IMR-90 (cell line): ENCODE measurements around the gene SPHK2. TPM values are rescaled to one million over a fixed set of nuclear protein-coding genes. Genes with fewer than 3 reads are reported as not detected.

Source experiments
- ATAC-seq: fragments of 200-7000 bp; cut with Tn5 transposase; 2 replicates; pipeline ENCODE4 v1.9.1; 2020; ENCODE audit warnings: low read depth, mild to moderate bottlenecking, moderate library complexity
- BruUV-seq: library from RNA; stranded (reverse); fragments of 400-500 nt; replicated peaks from 2 replicates; lab custom pipeline; 2021; lab: Mats Ljungman, UMichigan
- CTCF ChIA-PET: fragments of 300-600 bp; formaldehyde crosslinking; extraction: SDS; loops from one replicate; lab custom pipeline; 2021; ENCODE audit warnings: antibody characterized with exemption; lab: Yijun Ruan, JAX
- POLR2A ChIA-PET: fragments of 300-600 bp; sonication (Branson Sonifier 250); formaldehyde crosslinking; loops from one replicate; lab custom pipeline; 2022; ENCODE audit warnings: antibody characterized with exemption; ENCODE audit not compliant: unreplicated experiment; lab: Charles Lee
- DNase-seq: peaks from one replicate; pipeline ENCODE4 v3.0.0; 2013
- H2AFZ ChIP-seq: replicated peaks from 2 replicates; pipeline ENCODE3; 2013; ENCODE audit warnings: low read length, mild to moderate bottlenecking; ENCODE audit not compliant: poor library complexity
- H2AK5ac ChIP-seq: 2 replicates; pipeline ENCODE4 v1.6.1; 2013; ENCODE audit warnings: low read depth, low read length, inconsistent platforms
- H2AK9ac ChIP-seq: replicated peaks from 2 replicates; pipeline ENCODE3; 2013; ENCODE audit warnings: mild to moderate bottlenecking, low read depth, low read length, moderate library complexity; ENCODE audit not compliant: poor library complexity
- H2BK120ac ChIP-seq: 2 replicates; pipeline ENCODE4 v1.6.1; 2013; ENCODE audit warnings: low read depth, low read length, inconsistent platforms
- H2BK15ac ChIP-seq: 3 replicates; pipeline ENCODE4 v1.6.1; 2013; ENCODE audit warnings: low read depth, low read length, inconsistent platforms
- H2BK20ac ChIP-seq: 2 replicates; pipeline ENCODE4 v1.6.1; 2013; ENCODE audit warnings: low read depth, mild to moderate bottlenecking, inconsistent platforms, low read length, moderate library complexity
- H2BK5ac ChIP-seq: 2 replicates; pipeline ENCODE4 v1.6.1; 2013; ENCODE audit warnings: mild to moderate bottlenecking, low read depth, low read length, inconsistent platforms; ENCODE audit not compliant: poor library complexity, severe bottlenecking
- H3K14ac ChIP-seq: replicated peaks from 2 replicates; pipeline ENCODE4 v1.6.1; 2013; ENCODE audit warnings: low read depth, low read length, inconsistent platforms
- H3K18ac ChIP-seq: 2 replicates; pipeline ENCODE4 v1.6.1; 2013; ENCODE audit warnings: low read depth, low read length, control low read depth
- H3K23ac ChIP-seq: 2 replicates; pipeline ENCODE4 v1.6.1; 2013; ENCODE audit warnings: low read depth, low read length, inconsistent platforms
- H3K27ac ChIP-seq: 2 replicates; pipeline ENCODE4 v1.5.1; 2013; ENCODE audit warnings: mild to moderate bottlenecking, control low read depth, low read length; ENCODE audit not compliant: insufficient read depth
- H3K27me3 ChIP-seq: 2 replicates; pipeline ENCODE4 v1.6.1; 2013; ENCODE audit warnings: low read length; ENCODE audit not compliant: control insufficient read depth, insufficient read depth
- H3K36me3 ChIP-seq: 2 replicates; pipeline ENCODE4 v1.6.1; 2013; ENCODE audit warnings: low read length, mixed read lengths; ENCODE audit not compliant: control insufficient read depth, insufficient read depth
- H3K4ac ChIP-seq: 2 replicates; pipeline ENCODE4 v1.6.1; 2013; ENCODE audit warnings: low read depth, low read length, inconsistent platforms
- H3K4me1 ChIP-seq: 2 replicates; pipeline ENCODE4 v1.6.1; 2013; ENCODE audit warnings: low read length, mixed read lengths; ENCODE audit not compliant: control insufficient read depth, insufficient read depth
- H3K4me2 ChIP-seq: 2 replicates; pipeline ENCODE4 v1.6.1; 2013; ENCODE audit warnings: low read depth, mild to moderate bottlenecking, control low read depth, low read length, moderate library complexity
- H3K4me3 ChIP-seq: 2 replicates; pipeline ENCODE4 v1.5.1; 2013; ENCODE audit warnings: low read depth, mild to moderate bottlenecking, control low read depth, low read length, moderate library complexity; ENCODE audit not compliant: insufficient read depth
- H3K56ac ChIP-seq: 2 replicates; pipeline ENCODE4 v1.6.1; 2013; ENCODE audit warnings: low read length, inconsistent platforms; ENCODE audit not compliant: insufficient read depth; ENCODE audit errors: extremely low read depth
- H3K79me1 ChIP-seq, 2 experiments: 2 replicates each; pipeline ENCODE4 v1.6.1; 2013; ENCODE audit warnings: low read length in 2 of 2, inconsistent platforms in 1 of 2, low read depth in 1 of 2
- H3K9ac ChIP-seq: 2 replicates; pipeline ENCODE4 v1.6.1; 2013; ENCODE audit warnings: low read depth, low read length, control low read depth
- H3K9me1 ChIP-seq: 2 replicates; pipeline ENCODE4 v1.6.1; 2013; ENCODE audit warnings: low read length, inconsistent platforms; ENCODE audit not compliant: insufficient read depth
- H3K9me3 ChIP-seq: 2 replicates; pipeline ENCODE4 v1.6.1; 2013; ENCODE audit warnings: low read length; ENCODE audit not compliant: control insufficient read depth, insufficient read depth
- H4K20me1 ChIP-seq: 2 replicates; pipeline ENCODE4 v1.6.1; 2013; ENCODE audit warnings: low read length, inconsistent platforms; ENCODE audit not compliant: insufficient read depth
- H4K5ac ChIP-seq: 2 replicates; pipeline ENCODE4 v1.6.1; 2013; ENCODE audit warnings: mild to moderate bottlenecking, low read depth, low read length, control low read depth
- H4K8ac ChIP-seq, 2 experiments: 2 replicates each; pipeline ENCODE4 v1.6.1; 2013; ENCODE audit warnings: low read depth in 2 of 2, low read length in 2 of 2, control low read depth in 1 of 2, inconsistent platforms in 1 of 2
- H4K91ac ChIP-seq: 2 replicates; pipeline ENCODE4 v1.6.1; 2013; ENCODE audit warnings: low read depth, low read length, inconsistent platforms; ENCODE audit not compliant: insufficient read depth
- BHLHE40 ChIP-seq: fragments of 150-350 bp; IDR thresholded peaks from 2 replicates; pipeline ENCODE4 v1.6.1; 2016; ENCODE audit warnings: mild to moderate bottlenecking, low read depth, low read length
- CEBPB ChIP-seq: IDR thresholded peaks from 2 replicates; pipeline ENCODE4 v1.6.1; 2012; ENCODE audit warnings: low read depth, low read length, improper control_type of control experiment
- CHD1 ChIP-seq: IDR thresholded peaks from 2 replicates; pipeline ENCODE4 v1.6.1; 2012; ENCODE audit warnings: low read depth, low read length, improper control_type of control experiment
- CTCF ChIP-seq: conservative IDR thresholded peaks from 2 replicates; pipeline ENCODE4 v1.5.1; 2012; ENCODE audit warnings: mild to moderate bottlenecking, low read depth, low read length, improper control_type of control experiment
- ELK1 ChIP-seq: fragments of 150-350 bp; IDR thresholded peaks from 2 replicates; pipeline ENCODE4 v1.6.1; 2016; ENCODE audit warnings: low read depth, mild to moderate bottlenecking, low read length, moderate library complexity, borderline replicate concordance
- FOS ChIP-seq: fragments of 150-350 bp; IDR thresholded peaks from 2 replicates; pipeline ENCODE4 v1.6.1; 2016; ENCODE audit warnings: low read depth, low read length
- MAFK ChIP-seq: IDR thresholded peaks from 2 replicates; pipeline ENCODE4 v1.6.1; 2012; ENCODE audit warnings: low read depth, low read length, improper control_type of control experiment
- MAZ ChIP-seq: IDR thresholded peaks from 2 replicates; pipeline ENCODE4 v1.6.1; 2012; ENCODE audit warnings: low read depth, mild to moderate bottlenecking, low read length, improper control_type of control experiment, moderate library complexity, borderline replicate concordance
- MXI1 ChIP-seq: IDR thresholded peaks from 2 replicates; pipeline ENCODE4 v1.6.1; 2012; ENCODE audit warnings: low read depth, mild to moderate bottlenecking, low read length, moderate library complexity, borderline replicate concordance
- NFE2L2 ChIP-seq: fragments of 150-350 bp; IDR thresholded peaks from 2 replicates; pipeline ENCODE4 v1.6.1; 2016; ENCODE audit warnings: low read depth, mild to moderate bottlenecking, low read length
- POLR2A ChIP-seq: IDR thresholded peaks from 2 replicates; pipeline ENCODE4 v1.6.1; 2012; ENCODE audit warnings: mild to moderate bottlenecking, low read depth, low read length
- RAD21 ChIP-seq: IDR thresholded peaks from 2 replicates; pipeline ENCODE4 v1.6.1; 2012; ENCODE audit warnings: low read length, improper control_type of control experiment
- RCOR1 ChIP-seq: IDR thresholded peaks from 2 replicates; pipeline ENCODE4 v1.6.1; 2012; ENCODE audit warnings: mild to moderate bottlenecking, low read length, improper control_type of control experiment; ENCODE audit not compliant: insufficient replicate concordance
- RFX5 ChIP-seq: IDR thresholded peaks from 2 replicates; pipeline ENCODE4 v1.8.0; 2012; ENCODE audit warnings: low read depth, mild to moderate bottlenecking, low read length, moderate library complexity
- SMC3 ChIP-seq: fragments of 150-350 bp; IDR thresholded peaks from 2 replicates; pipeline ENCODE4 v1.6.1; 2016; ENCODE audit warnings: low read depth, mild to moderate bottlenecking, antibody characterized with exemption, low read length, moderate library complexity
- USF2 ChIP-seq: fragments of 150-350 bp; IDR thresholded peaks from 2 replicates; pipeline ENCODE4 v1.6.1; 2017; ENCODE audit warnings: mild to moderate bottlenecking, antibody characterized with exemption, low read length, low read depth
- WGBS, 2 experiments: methylation state at CpG; one replicate each; pipeline versions ENCODE4 v1.1.5 to v1.1.7; 2013; ENCODE audit warnings: missing lambda C conversion rate in 2 of 2; ENCODE audit not compliant: insufficient read length in 1 of 2; ENCODE audit errors: extremely low coverage in 2 of 2; 5-methylcytosine and 5-hydroxymethylcytosine counted together
- dilution Hi-C: fragments of 300-500 bp; cut with HindIII; formaldehyde crosslinking; loops from one replicate; pipeline ENCODE4 v1.14.3; 2018; ENCODE audit warnings: low sequenced_read_pairs; ENCODE audit not compliant: unreplicated experiment
- in situ Hi-C: fragments of 300-500 bp; cut with MboI; formaldehyde crosslinking; loops from 3 replicates; pipeline ENCODE4 v1.14.3; 2019; ENCODE audit warnings: low sequenced_read_pairs, inconsistent platforms, mixed read lengths
- intact Hi-C: fragments of 100-400 bp; cut with micrococcal nuclease; formaldehyde crosslinking; loops from 2 replicates; pipeline ENCODE4 v1.10.0; 2022
- polyA plus RNA-seq, 3 experiments: library from polyadenylated mRNA; depleted of rRNA; stranded (reverse); fragments of >200 nt; gene quantifications; 2 replicates each; pipeline ENCODE4 v1.2.3, GENCODE V29; 2012; ENCODE audit warnings: low replicate concordance in 1 of 3
- total RNA-seq: library from RNA; depleted of rRNA; stranded (reverse); fragments of >200 nt; gene quantifications from 2 replicates; pipeline ENCODE4 v1.2.3, GENCODE V29; 2012

SPHK2 gene
- total and polyA plus RNA-seq, 2 of the 4 experiments (the other 2 are of a cell fraction), result 1.6 to 9.9 TPM

- H3K27ac ChIP-seq, result no peak overlapping the region
- no peak overlapping the region for H3K9ac ChIP-seq
- H3K14ac ChIP-seq, result no peak overlapping the region
- no peaks in the 10 kb centered on the region for H3K9me3 ChIP-seq
- H4K91ac ChIP-seq, result no peak overlapping the region
- ChIA-PET CTCF (no interaction called here), POLR2A (interaction anchor here (0.5 to 0.7 kb wide), 2 partner anchors 49 to 143 kb away, joined by 3 to 10 read pairs; no protein-coding TSS in a partner anchor)
- H3K79me1 ChIP-seq, result no peaks in the 10 kb centered on the region
- H3K9me1 ChIP-seq, result no peaks in the 10 kb centered on the region
- H3K56ac ChIP-seq, result no peak overlapping the region
- no peak overlapping the region for H2BK120ac ChIP-seq
- H4K20me1 ChIP-seq, result no peaks in the 10 kb centered on the region
- H3K4me2 ChIP-seq, result no peak overlapping the region
- no peak overlapping the region for H2AFZ ChIP-seq
- intact Hi-C loops, result no loop called here
- H3K18ac ChIP-seq, result no peak overlapping the region
- H2BK15ac ChIP-seq, result no peak overlapping the region
- H3K4me1 ChIP-seq, result peaks cover 3% of the 10 kb centered on the region; the same call in 1 of the 2 replicates
- dilution Hi-C loops, result no loop called here
- H4K5ac ChIP-seq, result no peak overlapping the region
- H3K23ac ChIP-seq, result no peak overlapping the region
- no peak overlapping the region for H3K4ac ChIP-seq
- no peak overlapping the region for H3K4me3 ChIP-seq
- no peak overlapping the region for H4K8ac ChIP-seq
- H3K27me3 ChIP-seq, result no peaks in the 10 kb centered on the region
- TF ChIP-seq CEBPB (no peak), NFE2L2 (no peak), MAZ (no peak), RFX5 (no peak), MXI1 (no peak), BHLHE40 (no peak), MAFK (no peak), SMC3 (no peak), CTCF (no peak), USF2 (no peak), CHD1 (no peak), RAD21 (no peak), ELK1 (no peak), RCOR1 (no peak), FOS (no peak), POLR2A (no peak)
- H3K36me3 ChIP-seq, result no peaks in the 10 kb centered on the region
- no peak overlapping the region for H2AK5ac ChIP-seq
- no TSS peak for BruUV-seq
- no peak overlapping the region for H2AK9ac ChIP-seq
- in situ Hi-C loops, result no loop called here
- no peak overlapping the region for H2BK20ac ChIP-seq
- H2BK5ac ChIP-seq, result no peak overlapping the region
- no peak for ATAC-seq
- no peak for DNase-seq
- 73% methylated on average over 5 of the region's 12 CpGs; no CpG with 5 or more reads in 1 of the 2 experiments for WGBS, 2 experiments
Measured at GRCh38 chr19:48573163-48573505, 46.2 kb upstream of the SPHK2 start.
